ENCODE measurements around the gene LSM3.
A peak's percentile ranks its signal among the peaks of the same experiment; 100 is the strongest.

LSM3 gene

GRCh38 chr3:14178247-14179113 is at the start of gene LSM3, which contains the start of gene XPC:
Gene LSM3 (plus strand): TSS chr3:14178817. CDS start chr3:14178861, 44 bp downstream.
Gene XPC (minus strand): TSS chr3:14178601. CDS start chr3:14178568, 33 bp downstream.
- DNase-seq = peak; percentile 89

- DNase-seq = no peak
Observed at GRCh38 chr3:14129296-14129695, 49.3 kb upstream of the LSM3 start.

- no peak for DNase-seq
Observed at GRCh38 chr3:14130230-14130629, 48.4 kb upstream of the LSM3 start.

- no peak for DNase-seq
Observed at GRCh38 chr3:14130707-14131106, 47.9 kb upstream of the LSM3 start.

GRCh38 chr3:14131134-14131533 is 47.5 kb upstream of the LSM3 start:
- no peak for DNase-seq

- no peak for DNase-seq
Observed at GRCh38 chr3:14132120-14132519, 46.5 kb upstream of the LSM3 start.

GRCh38 chr3:14132689-14133088 is 45.9 kb upstream of the LSM3 start:
- no peak for DNase-seq

GRCh38 chr3:14133188-14133800 is 45.3 kb upstream of the LSM3 start:
- DNase-seq = no peak

GRCh38 chr3:14133876-14134275 is 44.7 kb upstream of the LSM3 start:
- no peak for DNase-seq

GRCh38 chr3:14134291-14134690 is 44.3 kb upstream of the LSM3 start:
- DNase-seq = no peak

GRCh38 chr3:14135581-14135980 is 43.0 kb upstream of the LSM3 start:
- DNase-seq = no peak

GRCh38 chr3:14137004-14137403 is 41.6 kb upstream of the LSM3 start:
- no peak for DNase-seq

- no peak for DNase-seq
Observed at GRCh38 chr3:14137445-14137844, 41.2 kb upstream of the LSM3 start.

- DNase-seq = no peak
Observed at GRCh38 chr3:14138109-14138877, 40.3 kb upstream of the LSM3 start.

GRCh38 chr3:14138878-14139655 is 39.5 kb upstream of the LSM3 start:
- DNase-seq = no peak

- DNase-seq = no peak
Observed at GRCh38 chr3:14139771-14140170, 38.8 kb upstream of the LSM3 start.

GRCh38 chr3:14140668-14141067 is 37.9 kb upstream of the LSM3 start:
- DNase-seq = no peak

- DNase-seq = no peak
Observed at GRCh38 chr3:14141144-14141543, 37.5 kb upstream of the LSM3 start.

- DNase-seq = no peak
Observed at GRCh38 chr3:14141602-14142341, 36.8 kb upstream of the LSM3 start.

GRCh38 chr3:14142567-14143270 is 35.9 kb upstream of the LSM3 start:
- DNase-seq = no peak

All from NCI-H1436 (cell line).